GM18517 (cell line): Measurements from ENCODE around the gene RCSD1.

ENCODE experiments used
- ATAC-seq: cut with Tn5 transposase; IDR thresholded peaks from one replicate; pipeline ENCODE4 v1.9.1; 2021; ENCODE audit warnings: mild to moderate bottlenecking, moderate library complexity; ENCODE audit not compliant: unreplicated experiment

RCSD1 gene

DNA sequence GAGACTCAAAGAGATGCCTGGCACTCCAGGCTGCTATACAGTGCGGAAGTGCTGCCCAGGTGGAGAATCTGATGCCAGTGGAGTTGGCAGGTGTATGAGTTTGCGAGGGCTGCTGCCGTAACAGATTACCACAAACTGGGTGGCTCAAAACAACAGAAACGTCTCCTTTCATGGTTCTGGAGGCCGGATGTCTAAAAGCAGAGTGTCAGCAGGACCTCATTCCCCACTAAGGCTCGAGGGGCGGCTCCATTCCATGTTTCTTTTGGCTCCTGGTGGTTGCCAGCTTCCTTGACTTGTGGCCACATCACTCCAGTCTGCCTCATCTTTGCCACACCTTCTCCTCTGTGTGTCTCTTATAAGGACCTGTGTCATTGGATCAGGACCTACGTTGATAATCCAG, 10.0 kb downstream of the RCSD1 start:
- no peak for ATAC-seq

DNA sequence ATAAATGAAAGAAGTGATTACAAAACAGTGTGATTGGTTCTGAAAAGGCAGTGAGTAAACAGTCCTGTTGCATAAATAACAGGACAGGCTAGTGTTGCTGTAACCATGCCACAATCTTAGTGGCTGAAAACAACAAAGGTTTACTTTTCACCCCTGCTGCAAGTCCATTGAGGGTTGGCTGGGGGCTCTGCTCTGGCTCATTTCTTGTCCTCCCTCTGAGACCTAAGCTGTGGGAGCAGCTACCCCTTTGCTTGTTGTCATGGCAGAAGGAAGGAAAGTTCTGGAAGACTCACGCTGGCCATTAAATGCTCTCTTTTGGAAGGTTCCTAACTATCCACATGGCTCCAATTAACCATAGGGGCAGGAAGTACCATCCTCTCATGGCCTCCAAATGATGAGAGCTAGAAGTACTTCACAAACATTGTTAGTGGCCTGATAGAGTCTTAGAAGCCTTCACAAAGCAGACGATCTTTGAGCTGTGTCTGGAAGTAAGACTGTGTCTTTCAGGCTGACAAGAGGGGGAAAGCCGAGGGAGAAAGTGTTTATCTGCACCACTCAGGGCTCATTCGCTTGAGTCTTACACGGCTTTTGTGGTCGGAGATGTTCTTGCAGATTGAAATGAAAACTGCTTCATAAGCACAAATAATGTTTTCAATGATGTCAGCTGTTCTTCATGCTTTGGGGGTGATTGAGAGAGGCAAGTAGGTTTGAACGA, 11.9 kb downstream of the RCSD1 start:
- no peak for ATAC-seq

DNA sequence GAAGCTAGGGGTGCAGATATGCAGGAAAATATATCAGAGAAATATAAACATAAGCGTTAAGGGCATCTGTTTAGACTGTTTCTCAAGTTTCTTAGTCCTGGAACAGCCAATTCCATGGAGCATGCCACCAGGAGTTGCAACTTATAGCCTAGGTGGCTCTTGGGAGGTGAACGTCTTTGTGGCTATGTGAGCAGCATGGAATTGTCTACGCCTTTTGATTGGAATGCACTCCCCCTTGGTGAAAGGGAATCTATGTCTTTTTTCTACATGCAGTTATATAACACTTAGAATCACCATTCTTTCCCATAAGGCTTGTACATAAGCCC, 12.4 kb downstream of the RCSD1 start:
- ATAC-seq: no peak

DNA sequence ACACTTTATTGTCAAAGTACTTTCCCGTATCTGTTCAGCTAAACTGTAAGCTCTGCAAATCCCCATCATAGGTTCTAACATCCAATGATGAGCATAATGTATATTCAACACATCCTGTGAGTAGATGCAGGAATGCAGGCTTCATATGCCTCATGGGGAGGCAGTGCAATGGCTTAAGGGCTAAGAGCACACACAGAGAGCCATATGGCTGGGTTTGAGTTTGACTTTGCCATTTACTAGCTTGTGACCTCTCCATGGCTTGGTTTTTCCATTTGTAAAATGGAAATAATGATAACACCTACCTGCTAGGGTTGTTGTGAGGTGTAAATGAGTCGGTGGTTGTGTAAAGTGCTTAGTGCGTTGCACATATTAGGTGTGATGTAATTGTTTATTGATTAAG, 13.4 kb downstream of the RCSD1 start:
- ATAC-seq: no peak

DNA sequence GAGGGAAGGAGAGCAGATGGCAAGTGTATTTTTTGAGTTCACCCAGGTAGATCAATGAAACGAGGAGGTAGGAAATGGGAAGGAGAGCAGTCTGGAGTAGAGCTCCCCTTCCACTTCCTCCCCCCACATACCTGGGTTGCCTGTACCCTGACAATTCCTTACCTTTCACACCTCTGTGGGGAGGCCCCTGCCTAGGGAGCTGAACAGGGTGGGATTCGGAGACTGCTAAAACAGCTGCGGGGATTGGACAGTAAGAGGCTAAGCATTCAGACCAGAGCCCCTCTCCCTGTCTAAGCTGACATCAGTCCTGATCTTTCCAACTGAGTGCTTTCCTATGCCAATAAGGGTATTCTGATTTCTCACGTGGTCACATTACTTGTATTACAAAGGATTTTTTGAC, 14.5 kb downstream of the RCSD1 start:
- no peak for ATAC-seq

DNA sequence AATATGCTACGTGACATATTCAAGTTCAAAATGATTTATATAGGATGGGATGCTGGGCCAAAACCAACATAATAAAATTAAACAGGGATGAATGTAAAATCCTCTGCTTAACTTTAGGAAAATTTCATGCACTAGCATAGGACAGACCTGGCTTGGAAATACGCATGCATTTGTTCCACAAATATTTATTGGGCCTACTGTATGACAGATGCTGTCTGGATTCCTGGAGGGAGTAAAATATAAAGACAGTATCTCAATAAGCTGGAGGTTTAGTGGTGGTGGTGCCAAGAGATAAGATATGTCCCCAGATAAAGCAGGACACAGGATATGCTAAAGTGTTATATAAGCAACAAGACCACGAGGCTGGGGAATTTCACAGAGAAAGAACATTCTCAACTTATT, 15.1 kb downstream of the RCSD1 start:
- ATAC-seq: no peak

DNA sequence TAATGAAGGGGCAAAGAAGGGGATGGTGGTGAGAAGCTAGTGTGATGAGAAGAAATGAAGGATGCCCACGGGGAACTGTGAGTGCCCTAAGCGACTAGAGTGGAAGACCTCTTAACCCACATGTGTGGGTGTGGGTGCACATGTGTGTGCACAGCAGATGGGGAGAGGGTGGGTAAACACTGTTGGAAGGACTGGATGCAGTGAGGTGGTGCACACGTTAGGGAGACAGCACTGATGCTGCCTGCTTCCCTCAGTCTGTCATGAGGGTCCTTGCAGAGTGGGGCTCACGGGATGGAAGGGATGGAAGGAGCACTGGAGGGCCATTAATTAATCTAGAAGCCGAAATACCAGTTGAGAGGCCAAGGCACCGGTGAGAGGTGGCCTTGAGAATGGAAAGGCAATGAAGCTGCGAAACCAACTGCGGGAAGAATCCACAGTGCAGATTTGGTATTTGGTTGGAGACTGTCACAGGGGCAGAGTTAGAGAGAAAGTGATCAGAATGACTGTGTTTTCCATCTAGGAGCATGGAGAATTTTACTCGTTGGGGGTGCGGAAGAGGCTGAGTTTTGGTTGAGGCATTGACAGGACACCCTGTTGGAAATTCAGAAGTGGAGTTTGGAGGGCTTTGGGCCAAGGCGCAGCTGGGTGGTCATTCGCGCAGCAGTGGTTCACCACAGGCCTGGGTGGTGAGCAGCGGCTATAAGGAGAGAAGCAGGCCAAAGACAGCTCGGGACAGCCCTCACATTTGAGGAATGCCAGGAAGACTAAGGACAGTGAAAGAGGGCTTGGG, 15.8 kb downstream of the RCSD1 start:
- no peak for ATAC-seq

DNA sequence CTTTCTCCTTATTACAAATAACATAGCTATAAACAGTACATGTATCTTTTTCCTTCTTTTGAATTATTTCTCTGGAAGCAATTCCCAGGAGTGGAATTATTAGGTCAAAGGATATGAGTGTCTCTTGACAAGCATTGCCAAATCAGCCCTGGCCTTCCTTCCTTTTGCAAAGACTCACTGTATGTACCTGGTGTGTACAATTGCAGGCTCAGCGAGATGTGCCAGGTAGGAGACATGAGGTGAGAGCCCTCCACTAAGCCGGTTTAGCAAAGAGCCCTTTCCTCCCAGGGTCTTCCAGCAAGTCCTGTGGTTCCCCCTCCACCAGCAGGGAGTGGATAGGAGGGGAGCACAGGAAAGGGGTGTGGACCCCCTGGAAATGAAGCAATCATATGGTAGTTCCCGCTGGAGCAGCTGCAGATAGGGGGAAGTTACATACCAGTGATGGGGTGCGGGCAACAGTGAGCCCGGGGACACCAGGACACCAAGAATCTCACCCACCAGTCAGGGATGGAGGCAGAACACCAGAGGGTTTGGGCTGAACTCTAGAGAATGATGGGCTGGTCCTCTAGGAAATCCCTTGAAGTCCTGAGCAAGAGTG, 18.3 kb downstream of the RCSD1 start:
- ATAC-seq: no peak

DNA sequence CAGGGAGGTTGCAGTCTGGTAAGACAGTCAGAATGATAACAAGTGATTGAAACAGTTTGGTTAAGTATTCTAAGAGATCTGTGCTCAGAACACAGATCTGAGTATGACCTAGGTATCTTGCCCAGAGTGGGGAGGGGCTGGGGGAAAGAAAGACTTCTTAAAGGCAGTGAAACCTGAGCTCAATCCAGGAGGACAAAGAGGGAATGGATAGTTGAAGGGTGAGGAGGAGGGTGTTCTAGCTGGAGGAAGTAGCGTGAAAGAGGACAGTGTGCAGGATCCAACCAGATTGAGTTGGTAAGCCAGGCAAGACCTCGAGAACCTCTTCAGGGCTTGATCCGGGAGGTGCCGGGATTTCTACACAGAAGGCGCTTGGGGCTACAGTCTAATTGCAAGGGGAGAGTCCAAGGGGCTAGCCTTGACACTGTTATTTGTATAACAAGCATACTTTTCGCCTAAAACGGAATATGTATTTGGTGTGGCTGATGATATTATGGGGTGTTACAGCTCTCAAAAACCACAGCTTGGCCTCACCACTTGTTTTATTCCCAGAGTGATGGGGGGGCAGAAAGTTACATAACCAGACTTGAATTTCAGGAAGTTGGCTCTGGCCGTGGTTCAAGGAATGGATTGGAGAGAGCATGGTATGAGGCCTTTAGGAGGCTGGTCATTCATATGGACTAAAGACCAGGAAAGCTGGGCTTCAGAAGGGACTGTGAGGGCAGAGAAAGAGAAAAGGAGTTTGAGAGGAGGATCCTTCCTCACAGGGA, 19.1 kb downstream of the RCSD1 start:
- ATAC-seq: no peak

DNA sequence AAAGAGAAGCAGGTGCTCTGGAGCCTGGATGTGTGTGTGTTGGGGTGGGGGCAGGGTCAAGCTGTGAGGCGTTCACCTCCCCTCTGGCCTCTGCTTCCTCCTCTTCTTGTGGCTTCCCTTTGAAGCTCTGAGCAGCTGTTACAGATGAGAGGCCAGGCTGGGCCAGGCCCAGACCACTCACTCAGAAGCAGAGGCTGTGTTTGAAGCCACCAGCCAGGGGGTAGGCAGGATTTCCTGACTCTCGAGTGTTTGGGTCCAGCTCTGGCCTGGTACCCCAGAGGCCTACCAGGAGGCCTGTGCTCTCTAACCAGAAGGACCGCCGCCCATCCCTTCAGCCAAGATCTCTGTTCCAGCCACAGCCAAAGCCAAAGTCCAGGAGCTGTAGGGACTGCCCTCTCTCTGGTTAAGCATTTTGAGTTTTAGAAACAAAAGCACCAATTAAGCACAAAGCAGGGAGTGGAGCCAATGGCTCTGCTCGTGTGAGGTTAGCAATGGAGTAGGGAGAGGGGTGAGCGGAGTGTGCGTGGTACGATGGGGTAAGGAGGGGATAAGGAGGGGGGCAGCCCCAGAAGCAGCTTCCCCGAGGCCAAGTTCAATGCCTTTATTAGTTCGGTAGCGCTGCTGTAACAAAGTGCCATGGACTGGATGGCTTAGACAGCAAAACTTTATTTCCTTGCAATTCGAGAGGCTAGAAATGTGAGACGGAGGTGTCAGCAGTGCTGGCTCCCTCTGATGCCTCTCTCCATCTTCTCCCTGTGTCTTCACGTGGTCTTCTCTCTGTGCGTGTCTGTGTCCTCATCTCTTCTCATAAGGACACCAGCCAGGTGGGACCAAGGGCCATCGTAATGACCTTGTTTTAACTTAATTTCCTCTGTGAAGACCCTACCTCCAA, 20.5 kb downstream of the RCSD1 start:
- ATAC-seq: peak; percentile 61

DNA sequence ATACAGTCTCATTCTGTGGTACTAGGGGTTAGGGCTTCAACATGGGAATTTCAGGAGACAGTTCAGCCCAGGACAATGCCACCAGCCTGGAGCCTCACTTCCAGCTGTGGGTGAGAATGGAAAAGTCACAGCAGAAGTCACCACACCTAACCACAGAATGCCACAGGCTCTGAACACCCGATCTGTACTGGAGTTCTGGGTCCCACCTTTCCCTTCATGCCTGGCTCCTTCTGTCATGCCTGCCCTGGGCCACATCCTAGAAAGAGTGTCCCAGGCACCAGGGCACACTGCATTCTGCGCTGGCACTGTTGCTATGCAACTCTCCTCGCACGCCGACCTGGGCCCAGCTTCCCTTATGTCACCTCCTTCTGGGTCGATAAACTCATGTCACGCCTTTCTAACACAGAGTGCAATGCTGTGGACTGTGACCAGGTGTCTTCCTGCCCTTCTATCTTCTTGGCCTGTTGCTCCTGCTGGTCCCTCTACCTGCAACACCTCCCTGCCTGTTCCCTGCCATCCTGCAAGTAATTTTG, 21.2 kb downstream of the RCSD1 start:
- ATAC-seq: peak; percentile 50

DNA sequence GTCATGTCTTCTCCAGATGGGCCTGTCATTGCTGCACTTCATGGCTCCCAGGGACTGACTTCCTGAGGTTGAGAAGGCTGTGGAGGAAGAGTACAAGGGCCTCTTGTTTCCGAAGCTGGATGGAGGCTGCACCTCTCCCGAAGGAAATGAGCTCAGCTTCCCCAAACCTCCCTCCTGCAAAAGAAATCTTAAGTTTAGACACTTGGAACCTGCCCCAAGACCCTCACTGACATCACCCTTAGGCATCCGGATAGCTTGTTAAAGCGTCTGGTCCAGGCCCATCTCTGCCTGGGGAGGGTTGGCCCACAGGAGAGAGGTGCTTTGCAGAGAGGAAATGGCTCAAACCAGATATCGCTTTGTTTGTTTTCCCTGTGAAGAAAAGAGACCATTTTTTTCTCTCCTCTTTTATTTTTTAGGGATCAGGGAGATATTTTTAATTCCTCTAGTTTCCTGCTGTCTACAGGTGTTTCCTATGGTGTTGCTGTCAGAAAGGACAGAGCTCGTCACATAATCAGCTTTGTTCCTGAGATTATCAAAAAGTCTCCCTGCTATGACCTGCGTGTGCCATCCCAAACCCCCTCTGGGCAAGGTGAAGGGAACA, 25.0 kb downstream of the RCSD1 start:
- ATAC-seq: no peak

DNA sequence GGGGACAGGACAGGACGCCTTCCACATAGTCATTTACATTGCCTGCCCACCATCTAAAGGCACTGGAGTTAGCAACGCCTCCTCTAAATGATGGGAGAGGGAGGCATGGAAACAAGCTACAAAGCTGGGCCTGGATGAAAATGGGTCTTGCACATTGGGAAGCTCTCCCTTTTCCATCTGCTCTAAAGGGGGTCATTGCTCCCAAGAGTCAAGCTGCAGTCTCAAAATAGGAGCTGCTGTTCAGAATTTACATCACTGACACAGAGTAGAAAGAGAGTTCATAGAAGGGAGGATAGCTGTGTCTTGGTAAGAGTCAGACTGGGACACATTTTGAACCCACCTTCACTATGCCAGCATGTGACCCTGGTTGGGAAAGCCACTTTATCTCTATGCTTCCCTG, 26.6 kb downstream of the RCSD1 start:
- ATAC-seq: no peak

DNA sequence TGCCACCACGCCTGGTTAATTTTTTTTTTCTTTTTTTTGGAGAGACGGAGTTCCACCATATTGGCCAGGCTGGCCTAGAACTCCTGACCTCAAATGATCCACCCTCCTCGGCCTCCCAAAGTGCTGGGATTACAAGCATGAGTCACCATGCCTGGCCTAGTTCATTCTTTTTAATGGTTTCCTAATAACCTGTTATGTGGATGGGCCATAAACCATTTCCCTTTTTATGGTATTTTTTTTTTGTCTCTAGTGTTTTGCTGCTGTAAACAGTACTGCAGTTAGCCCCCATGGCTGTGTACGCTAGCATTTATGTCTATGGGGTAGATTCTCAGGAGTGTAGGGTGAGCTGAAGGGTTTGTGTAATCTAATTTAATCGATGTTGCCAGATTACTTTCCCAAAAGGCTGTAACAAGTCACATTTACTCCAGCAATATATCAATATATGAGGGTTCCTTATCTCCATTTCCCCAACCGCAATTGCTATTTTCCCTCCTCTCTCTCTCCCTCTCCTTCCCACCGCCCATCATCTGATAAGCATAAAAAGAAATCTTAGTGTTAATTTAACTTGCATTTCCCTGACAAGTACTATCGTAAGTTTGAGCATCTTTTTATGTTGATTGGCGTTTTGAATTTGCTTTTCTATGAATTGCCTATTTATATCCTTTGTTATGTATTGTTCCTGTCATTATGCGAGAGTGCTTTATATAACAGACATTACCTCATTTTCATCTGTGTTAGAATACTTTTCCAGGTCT, 28.7 kb downstream of the RCSD1 start:
- no peak for ATAC-seq

DNA sequence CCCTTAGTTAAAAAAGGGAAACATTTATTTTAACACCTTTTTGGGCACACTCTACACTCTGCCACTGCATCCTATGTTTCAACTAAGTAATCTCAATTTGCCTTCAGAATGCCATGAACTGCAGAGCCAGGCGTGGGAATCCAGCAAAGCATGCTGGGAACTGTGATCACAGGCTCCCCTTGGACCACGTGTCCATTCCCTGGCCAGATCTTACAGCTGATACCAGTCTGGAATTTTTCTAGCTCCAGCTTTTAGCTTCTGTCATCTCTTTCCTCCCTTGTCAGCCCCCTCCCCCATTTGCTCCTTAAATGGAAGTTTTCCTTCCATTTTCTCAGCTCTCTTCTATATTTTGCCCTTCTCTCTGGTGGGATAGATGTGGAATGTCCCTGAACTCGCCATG, 29.4 kb downstream of the RCSD1 start:
- ATAC-seq: no peak

DNA sequence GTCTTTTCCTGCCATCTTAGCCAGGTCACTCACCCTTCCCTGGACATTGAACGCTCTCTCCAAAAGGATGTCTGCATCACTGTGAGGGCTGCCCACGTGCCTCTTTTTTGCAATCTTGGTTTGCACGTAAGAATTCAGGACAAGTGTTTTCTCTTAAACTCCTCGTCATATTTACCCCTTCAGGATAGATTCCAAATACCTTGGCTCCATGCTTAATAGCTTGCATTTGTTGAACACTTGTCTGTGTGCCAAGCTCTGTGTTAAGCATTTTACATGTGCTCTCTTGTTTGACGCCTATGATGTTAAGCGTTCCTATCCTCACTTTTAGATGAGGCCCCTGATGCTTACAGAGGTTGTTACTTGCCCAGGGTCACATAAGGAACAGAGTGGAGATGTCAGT, 29.8 kb downstream of the RCSD1 start:
- ATAC-seq: no peak

DNA sequence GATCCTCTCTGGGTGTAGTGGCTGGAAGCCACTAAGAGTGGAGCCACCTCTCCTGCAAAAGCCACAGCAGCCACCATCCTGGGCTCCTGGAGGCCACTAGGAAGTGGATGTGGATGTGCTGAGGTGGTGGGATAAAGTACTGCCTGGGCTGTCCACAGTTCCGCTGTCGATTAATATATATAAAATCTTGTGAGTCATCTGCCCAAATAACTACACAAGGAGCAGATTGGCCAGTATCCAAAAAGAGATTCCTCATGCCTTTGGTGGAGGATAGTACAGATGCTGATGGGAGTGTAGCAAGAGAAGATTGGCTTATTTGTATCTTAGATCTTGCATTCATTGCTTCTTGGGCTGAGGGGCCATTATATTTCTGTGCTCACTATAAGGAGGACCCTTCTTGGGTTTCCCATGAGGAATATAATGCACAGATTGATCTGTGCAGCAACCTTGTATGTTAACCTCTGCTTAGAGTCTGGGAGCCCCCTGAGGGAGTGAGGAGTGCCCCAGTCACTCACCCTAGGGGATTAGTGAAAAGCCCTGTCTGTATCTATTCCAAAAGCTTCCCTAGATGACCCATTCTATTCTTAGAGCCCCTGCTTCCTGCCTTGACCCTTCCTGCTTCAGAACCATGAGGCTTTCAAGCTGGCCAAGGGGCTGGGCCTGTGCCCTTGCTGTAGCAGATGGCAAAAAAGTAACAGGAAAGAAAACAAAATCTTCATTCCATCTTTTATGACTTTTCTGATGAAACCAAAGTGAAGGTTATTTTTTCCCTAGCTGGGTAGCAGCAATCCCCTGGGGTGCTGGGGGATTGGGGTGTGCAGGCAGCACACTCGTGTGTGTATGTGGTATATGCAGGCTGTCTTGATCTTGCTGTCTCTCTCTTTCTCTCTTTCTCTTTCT, 31.7 kb downstream of the RCSD1 start:
- no peak for ATAC-seq
